Measurements from ENCODE around the gene CACNG4. TPM values are rescaled to one million over a fixed set of nuclear protein-coding genes. Genes with fewer than 3 reads are reported as not detected.

The CACNG4 gene
- total and polyA plus RNA-seq, 12 donors = 0.11 to 2.4 (median 0.88) TPM; not detected in 4

GRCh38 chr17:66925811-66926500, 38.6 kb upstream of the CACNG4 start:
- Histone ChIP-seq H3K9me3 (replicated peaks in 1 of 3) (no peaks in the 10 kb centered on the region), H3K36me3 (replicated peaks in 1 of 2) (no peaks in the 10 kb centered on the region), H3K27ac (no peak overlapping the region), H3K4me3 (no peak overlapping the region), H3K27me3 (peaks cover 7% of the 10 kb centered on the region), H3K4me1 (replicated peaks in 1 of 2) (no peaks in the 10 kb centered on the region)
- intact Hi-C loops (cut with DNase I) = no loop called here
- no peak for DNase-seq
- no peak for TF ChIP-seq CTCF (IDR thresholded peaks at IDR 0.05)
- no peak for TF ChIP-seq POLR2A (IDR thresholded peaks at IDR 0.05)
- 76 to 82% (median 77%) methylated on average over 8 of the region's 8 CpGs for WGBS, 4 donors

- H3K27ac ChIP-seq = no peak overlapping the region
- WGBS, 4 donors = 88 to 91% (median 89%) methylated on average over 5 of the region's 5 CpGs
- no peak for DNase-seq
- H3K4me3 ChIP-seq = no peak overlapping the region
- intact Hi-C loops (cut with DNase I) = no loop called here
- no peaks in the 10 kb centered on the region for H3K36me3 ChIP-seq (replicated peaks in 1 of 2)
- H3K9me3 ChIP-seq (replicated peaks in 1 of 3) = no peaks in the 10 kb centered on the region
- peaks cover 7% of the 10 kb centered on the region for H3K27me3 ChIP-seq
- no peaks in the 10 kb centered on the region for H3K4me1 ChIP-seq (replicated peaks in 1 of 2)
- TF ChIP-seq POLR2A (IDR thresholded peaks at IDR 0.05) (no peak), CTCF (IDR thresholded peaks at IDR 0.05) (no peak)
These were observed 35.6 kb upstream of the CACNG4 start for GRCh38 chr17:66928949-66929348.

GRCh38 chr17:66929591-66929990, 34.9 kb upstream of the CACNG4 start:
- Histone ChIP-seq H3K36me3 (replicated peaks in 1 of 2) (no peaks in the 10 kb centered on the region), H3K27ac (no peak overlapping the region), H3K9me3 (replicated peaks in 1 of 3) (no peaks in the 10 kb centered on the region), H3K4me3 (no peak overlapping the region), H3K4me1 (replicated peaks in 1 of 2) (no peaks in the 10 kb centered on the region), H3K27me3 (peaks cover 7% of the 10 kb centered on the region)
- TF ChIP-seq CTCF (IDR thresholded peaks at IDR 0.05) = no peak
- TF ChIP-seq POLR2A (IDR thresholded peaks at IDR 0.05) = no peak
- DNase-seq = no peak
- intact Hi-C loops (cut with DNase I) = no loop called here
- WGBS, 4 donors = 11 to 69% (median 38%) methylated on average over 1 of the region's 1 CpG

GRCh38 chr17:66930933-66931332, 33.6 kb upstream of the CACNG4 start:
- Histone ChIP-seq H3K4me1 (replicated peaks in 1 of 2) (no peaks in the 10 kb centered on the region), H3K36me3 (replicated peaks in 1 of 2) (no peaks in the 10 kb centered on the region), H3K27me3 (peaks cover 7% of the 10 kb centered on the region), H3K27ac (no peak overlapping the region), H3K9me3 (replicated peaks in 1 of 3) (no peaks in the 10 kb centered on the region), H3K4me3 (no peak overlapping the region)
- 58 to 81% (median 71%) methylated on average over 3 of the region's 3 CpGs for WGBS, 4 donors
- peak in 2 of 7 donors; percentile 23 to 30 for DNase-seq
- TF ChIP-seq POLR2A (IDR thresholded peaks at IDR 0.05) = no peak
- no peak for TF ChIP-seq CTCF (IDR thresholded peaks at IDR 0.05)
- intact Hi-C loops (cut with DNase I) = no loop called here
